Esophagus (tissue), 2 donors: ENCODE results near the gene JADE1. TPM values are rescaled to one million over a fixed set of nuclear protein-coding genes. Genes with fewer than 3 reads are reported as not detected.

Source experiments
- H3K27ac ChIP-seq, 2 donors: one replicate each; pipeline ENCODE4 v1.5.1; 2013; ENCODE audit warnings: low read depth in 2 of 2, mild to moderate bottlenecking in 2 of 2, inconsistent platforms in 1 of 2, low read length in 1 of 2, moderate library complexity in 1 of 2
- H3K27me3 ChIP-seq, 2 donors: one replicate each; pipeline ENCODE4 v1.6.1; 2013; ENCODE audit warnings: low read length in 2 of 2, control low read depth in 1 of 2, mild to moderate bottlenecking in 1 of 2; ENCODE audit not compliant: insufficient read depth in 2 of 2, control insufficient read depth in 1 of 2
- H3K36me3 ChIP-seq, 2 donors: one replicate each; pipeline ENCODE4 v1.6.1; 2013; ENCODE audit warnings: low read length in 1 of 2; ENCODE audit not compliant: control insufficient read depth in 2 of 2, insufficient read depth in 2 of 2
- H3K4me1 ChIP-seq, 2 donors: one replicate each; pipeline ENCODE4 v1.6.1; 2013; ENCODE audit warnings: low read length in 1 of 2; ENCODE audit not compliant: control insufficient read depth in 2 of 2, insufficient read depth in 2 of 2
- H3K4me3 ChIP-seq, 2 donors: one replicate each; pipeline ENCODE4 v1.5.1; 2013; ENCODE audit warnings: low read length in 2 of 2, mild to moderate bottlenecking in 2 of 2, low read depth in 1 of 2, moderate library complexity in 1 of 2
- H3K9me3 ChIP-seq, 2 donors: one replicate each; pipeline ENCODE4 v1.6.1; 2013; ENCODE audit warnings: mild to moderate bottlenecking in 2 of 2, low read depth in 1 of 2, low read length in 1 of 2, moderate library complexity in 1 of 2; ENCODE audit not compliant: control insufficient read depth in 2 of 2, insufficient read depth in 1 of 2
- WGBS, 2 donors: extraction: QIAGEN DNeasy Blood & Tissue Kit; methylation state at CpG; one replicate each; pipeline ENCODE4 v1.1.7; 2013; 5-methylcytosine and 5-hydroxymethylcytosine counted together
- polyA plus RNA-seq, 2 donors: library from polyadenylated mRNA; stranded (reverse); fragments of 200-250 nt; gene quantifications; one replicate each; pipeline ENCODE4 v1.2.3, GENCODE V29; 2013
- donor health status: healthy with polysubstance abuse.
- donor health status: Bipolar disorder and iron deficiency.

JADE1 gene
- 1 to 10 TPM; 4.3 to 6.3 TPM for polyA plus RNA-seq

DNA sequence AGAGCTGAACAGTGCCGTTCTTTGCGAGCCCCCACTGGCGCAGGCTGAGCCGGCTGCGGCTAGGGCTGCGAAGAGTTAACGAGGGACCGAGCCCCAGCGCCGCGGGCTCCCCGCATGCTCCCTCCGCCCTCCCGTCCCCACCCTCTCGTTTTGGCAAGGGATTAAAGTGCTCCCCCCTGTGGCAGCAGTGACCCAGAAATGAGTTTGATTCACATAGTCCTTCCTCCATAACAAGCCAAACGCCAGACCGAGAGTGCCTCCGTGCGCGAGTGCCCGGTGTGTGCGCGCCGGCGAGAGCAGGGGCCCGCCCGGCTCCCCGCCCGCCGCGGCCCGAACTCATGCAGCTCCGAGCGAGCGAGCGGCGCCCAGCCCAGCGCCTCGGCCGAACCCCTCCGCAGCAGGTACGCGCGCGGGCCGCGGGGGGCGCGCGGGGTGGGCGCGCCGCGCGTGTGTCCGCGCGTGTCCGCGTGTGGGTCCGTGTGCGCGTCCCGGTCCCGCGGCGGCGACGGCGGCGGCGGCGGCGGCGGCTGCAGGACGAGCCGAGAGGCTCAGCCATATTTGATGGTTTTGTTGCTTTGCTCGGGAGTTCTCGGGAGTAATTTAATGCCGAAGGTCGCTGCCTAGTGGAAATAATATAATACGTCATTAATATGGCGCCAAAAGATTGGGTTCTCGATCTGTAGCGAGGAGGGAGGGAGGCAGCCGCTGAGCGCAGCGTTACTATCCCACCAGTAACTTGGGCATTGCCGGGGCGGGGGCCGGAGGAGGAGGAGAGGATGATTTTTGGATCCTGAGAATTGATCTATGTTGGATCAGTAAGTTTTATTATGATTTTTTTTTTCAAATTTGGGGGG lies at the start of gene JADE1:
TSS of gene JADE1 (plus strand) at position 224 of the 854 bp plus-strand sequence. CDS start 22,059 bp downstream, outside the sequence.
- 1% methylated on average over 81 to 91 of the region's 91 CpGs for WGBS, 2 donors
- Histone ChIP-seq H3K27me3 (no peaks in the 10 kb centered on the region), H3K27ac (peak within 1 kb of the TSS; percentile 96 to 98), H3K36me3 (no peaks in the 10 kb centered on the region), H3K4me1 (no peaks in the 10 kb centered on the region), H3K4me3 (peak within 1 kb of the TSS; percentile 71 to 84), H3K9me3 (no peaks in the 10 kb centered on the region)

DNA sequence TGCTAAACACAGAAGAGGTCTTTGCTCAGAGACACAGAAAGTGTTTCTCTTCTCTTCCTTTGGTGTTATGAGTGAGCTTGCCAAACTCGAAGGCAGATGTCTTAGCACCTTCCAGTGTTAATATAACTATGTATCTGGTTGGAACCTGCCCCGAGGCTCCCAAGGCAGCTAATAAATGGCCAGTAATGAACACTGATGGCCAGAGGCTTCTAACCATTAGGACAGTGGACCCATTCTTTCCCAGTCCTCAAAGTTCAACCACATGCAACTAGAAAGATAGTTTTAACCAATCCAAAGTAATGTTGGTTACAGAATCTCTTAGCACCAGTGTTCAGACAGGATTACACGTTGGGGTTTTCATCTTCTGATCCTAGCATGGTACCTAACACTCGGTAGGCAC lies 42.7 kb upstream of the JADE1 start:
- H3K36me3 ChIP-seq: no peaks in the 10 kb centered on the region
- H3K27me3 ChIP-seq: no peaks in the 10 kb centered on the region
- WGBS, 2 donors: 62 to 80% methylated on average over 4 of the region's 4 CpGs
- no peak overlapping the region for H3K27ac ChIP-seq
- no peaks in the 10 kb centered on the region for H3K4me1 ChIP-seq
- H3K4me3 ChIP-seq: no peak overlapping the region
- H3K9me3 ChIP-seq: no peaks in the 10 kb centered on the region

DNA sequence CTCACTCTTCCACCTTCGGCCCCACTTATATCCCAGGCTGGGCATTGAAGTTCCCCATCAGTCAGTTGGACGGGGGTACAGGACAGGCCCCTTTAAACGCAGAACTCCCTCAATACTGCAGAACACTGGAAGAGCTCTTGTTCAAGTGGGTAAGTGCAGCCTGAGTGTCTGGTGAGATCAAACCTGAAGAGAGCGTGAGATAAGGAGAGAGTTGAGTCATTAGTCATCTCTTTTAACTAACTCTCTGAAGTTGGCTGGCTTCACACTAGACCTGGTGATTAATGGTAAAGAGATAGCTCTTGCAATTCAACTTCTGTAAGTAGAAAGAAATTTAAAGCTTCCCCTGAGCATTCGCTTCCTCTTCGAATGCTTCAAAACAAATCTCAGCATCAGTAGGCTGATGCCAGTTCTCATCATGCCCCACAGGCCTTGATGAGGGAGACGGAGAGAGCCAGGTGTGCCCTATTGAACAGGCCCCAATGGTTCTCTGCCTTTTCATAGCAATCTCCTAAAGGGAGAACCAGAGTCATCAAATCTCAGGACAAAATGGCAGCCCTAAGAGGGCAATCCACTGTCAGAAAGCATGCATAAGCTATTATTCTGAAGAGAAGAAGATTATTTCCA lies 41.0 kb upstream of the JADE1 start:
- Histone ChIP-seq H3K27ac (no peak overlapping the region), H3K9me3 (no peaks in the 10 kb centered on the region), H3K4me3 (no peak overlapping the region), H3K4me1 (no peaks in the 10 kb centered on the region), H3K27me3 (no peaks in the 10 kb centered on the region), H3K36me3 (no peaks in the 10 kb centered on the region)
- 82 to 86% methylated on average over 7 of the region's 7 CpGs for WGBS, 2 donors

DNA sequence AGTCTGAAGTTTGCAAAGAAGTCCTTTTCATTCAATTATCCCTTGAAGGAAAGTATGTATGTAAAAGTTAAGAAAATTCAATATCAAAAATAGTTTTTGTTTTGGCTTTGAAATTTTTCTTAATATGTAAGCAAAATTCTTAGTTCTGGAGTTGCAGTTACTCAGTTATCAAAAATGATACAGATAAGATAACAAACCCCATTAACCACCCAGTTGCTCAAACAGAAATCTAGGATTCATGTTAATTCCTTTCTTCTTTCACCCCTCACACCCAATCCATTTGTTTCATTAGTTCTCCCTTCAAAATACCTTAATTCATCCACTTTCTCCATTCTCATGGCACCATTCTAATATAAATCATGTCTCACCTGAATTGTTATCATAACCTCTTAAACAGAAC lies 40.5 kb upstream of the JADE1 start:
- no peaks in the 10 kb centered on the region for H3K27me3 ChIP-seq
- no peaks in the 10 kb centered on the region for H3K9me3 ChIP-seq
- no peaks in the 10 kb centered on the region for H3K36me3 ChIP-seq
- no peak overlapping the region for H3K4me3 ChIP-seq
- H3K4me1 ChIP-seq: no peaks in the 10 kb centered on the region
- no peak overlapping the region for H3K27ac ChIP-seq

DNA sequence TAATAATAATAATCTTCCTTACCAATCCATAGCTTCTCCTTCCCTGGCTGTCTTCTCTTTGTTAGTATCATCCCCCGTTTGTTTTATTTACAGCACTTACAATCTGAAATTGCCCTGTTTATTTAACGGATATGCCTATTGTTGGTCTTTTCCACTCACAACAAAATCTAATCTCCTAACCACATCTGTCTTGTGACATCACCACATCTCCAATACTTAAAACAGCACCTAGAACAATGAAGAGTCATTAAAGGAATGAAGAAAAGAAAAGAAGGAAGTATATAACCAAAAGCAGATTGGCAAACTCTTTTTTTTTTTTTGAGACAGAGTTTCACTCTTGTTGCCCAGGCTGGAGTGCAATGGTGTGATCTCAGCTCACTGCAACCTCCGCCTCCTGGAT lies 38.7 kb upstream of the JADE1 start:
- no peaks in the 10 kb centered on the region for H3K27me3 ChIP-seq
- no peaks in the 10 kb centered on the region for H3K36me3 ChIP-seq
- no peaks in the 10 kb centered on the region for H3K9me3 ChIP-seq
- 79 to 80% methylated on average over 3 of the region's 3 CpGs for WGBS, 2 donors
- no peak overlapping the region for H3K27ac ChIP-seq
- H3K4me1 ChIP-seq: no peaks in the 10 kb centered on the region
- H3K4me3 ChIP-seq: no peak overlapping the region

DNA sequence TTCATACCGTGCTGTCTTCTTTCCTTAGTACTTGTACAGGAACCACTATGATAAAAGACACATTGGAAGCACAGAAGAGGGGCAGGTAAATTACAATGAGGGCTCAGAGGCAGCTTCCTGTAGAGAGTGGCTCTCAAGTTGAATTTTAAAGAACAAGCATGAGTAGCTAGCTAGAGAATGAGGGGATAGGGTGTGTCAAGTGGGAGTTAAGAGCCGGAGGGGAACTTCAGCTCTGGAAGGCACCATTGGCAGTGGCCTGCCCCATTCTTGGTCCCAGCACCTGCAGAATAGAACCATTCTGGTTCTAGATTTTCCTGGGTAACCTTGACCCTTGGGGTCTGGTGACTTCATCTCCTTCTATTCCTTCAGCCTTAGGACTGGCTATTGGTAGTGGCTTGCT lies 34.0 kb upstream of the JADE1 start:
- H3K36me3 ChIP-seq: no peaks in the 10 kb centered on the region
- H3K4me3 ChIP-seq: no peak overlapping the region
- no peaks in the 10 kb centered on the region for H3K4me1 ChIP-seq
- H3K27me3 ChIP-seq: no peaks in the 10 kb centered on the region
- H3K27ac ChIP-seq: no peak overlapping the region
- 93 to 95% methylated on average over 2 of the region's 2 CpGs for WGBS, 2 donors
- no peaks in the 10 kb centered on the region for H3K9me3 ChIP-seq

DNA sequence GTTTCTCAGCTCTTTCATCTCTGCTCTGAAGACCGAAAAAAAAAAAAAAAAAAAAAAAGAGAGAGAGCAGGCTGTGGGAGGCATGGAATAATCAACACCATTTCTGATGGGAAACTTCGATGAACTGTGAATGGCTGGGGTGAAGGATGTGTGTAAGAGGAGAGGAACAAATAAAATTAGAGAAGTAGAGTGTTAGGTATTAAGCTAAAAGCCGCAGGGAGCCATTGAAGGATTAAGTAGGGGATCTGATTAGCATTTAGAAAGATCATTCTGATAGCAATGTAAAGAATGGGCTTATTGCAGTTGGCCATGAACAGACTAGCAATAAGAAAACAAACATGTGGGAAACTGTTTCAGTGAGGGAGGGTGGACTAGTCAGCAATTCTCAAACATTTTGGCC lies 33.6 kb upstream of the JADE1 start:
- Histone ChIP-seq H3K27ac (no peak overlapping the region), H3K36me3 (no peaks in the 10 kb centered on the region), H3K4me3 (no peak overlapping the region), H3K4me1 (no peaks in the 10 kb centered on the region), H3K9me3 (no peaks in the 10 kb centered on the region), H3K27me3 (no peaks in the 10 kb centered on the region)
- WGBS, 2 donors: 56 to 60% methylated on average over 3 of the region's 3 CpGs

DNA sequence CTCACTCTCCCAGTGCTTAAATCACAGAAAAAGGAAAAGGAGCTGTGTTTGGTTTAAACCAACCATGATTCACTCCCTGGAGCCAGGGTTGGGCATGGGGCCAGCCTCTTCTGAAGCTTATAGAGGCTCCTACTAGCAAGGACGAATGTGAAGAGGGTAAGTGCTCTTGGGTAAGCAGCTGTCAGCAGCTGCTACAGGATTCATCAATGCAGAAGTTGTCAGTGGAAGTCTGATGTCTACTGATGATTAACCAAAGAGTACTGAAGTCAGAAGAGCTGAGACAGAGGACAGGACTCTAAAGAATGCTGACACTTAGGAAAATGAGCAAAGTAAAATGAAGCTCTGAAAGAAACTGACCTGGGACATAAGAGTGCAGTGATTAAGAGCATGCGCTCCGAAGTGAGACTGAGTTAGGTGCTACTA lies 32.7 kb upstream of the JADE1 start:
- Histone ChIP-seq H3K27me3 (no peaks in the 10 kb centered on the region), H3K4me3 (no peak overlapping the region), H3K9me3 (no peaks in the 10 kb centered on the region), H3K36me3 (no peaks in the 10 kb centered on the region), H3K27ac (no peak overlapping the region), H3K4me1 (no peaks in the 10 kb centered on the region)
- 53 to 56% methylated on average over 3 of the region's 3 CpGs for WGBS, 2 donors

DNA sequence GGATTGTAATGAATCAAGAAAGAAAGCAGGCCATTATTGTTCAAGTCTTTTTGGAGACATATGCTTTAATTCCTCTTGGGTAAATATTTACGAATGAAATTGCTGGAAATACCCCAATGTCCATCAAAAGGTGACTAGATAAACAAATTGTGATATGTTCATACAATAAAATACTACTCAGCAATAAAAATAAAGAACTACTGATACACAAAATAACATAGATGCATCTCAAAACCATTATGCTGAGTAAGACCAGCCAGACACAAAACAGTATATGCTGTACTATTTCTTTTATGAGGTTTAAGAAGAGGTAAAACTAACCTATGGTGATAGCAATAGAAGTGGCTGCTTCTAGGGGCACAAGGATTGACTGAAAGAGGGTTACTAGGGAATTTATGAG lies 28.8 kb upstream of the JADE1 start:
- no peaks in the 10 kb centered on the region for H3K4me1 ChIP-seq
- H3K9me3 ChIP-seq: no peaks in the 10 kb centered on the region
- no peak overlapping the region for H3K27ac ChIP-seq
- H3K4me3 ChIP-seq: no peak overlapping the region
- 70 to 86% methylated on average over 1 of the region's 1 CpG for WGBS, 2 donors
- no peaks in the 10 kb centered on the region for H3K36me3 ChIP-seq
- no peaks in the 10 kb centered on the region for H3K27me3 ChIP-seq
